Activated naive CD4-positive, alpha-beta T cell treated with anti-CD3 and anti-CD28 coated beads, Interleukin-2, amount 50 U/mL, for 16 hours (primary cell): ENCODE measurements around the gene SAPCD1.
"Not testable (repeated sequence)": the region's sequence is repeated elsewhere in the genome, so short reads cannot be mapped to it uniquely, and the experiment has no call there.

Experiments
- DNase-seq: peaks from one replicate; pipeline ENCODE4 v3.0.0-alpha.2; 2020

SAPCD1 gene

DNA sequence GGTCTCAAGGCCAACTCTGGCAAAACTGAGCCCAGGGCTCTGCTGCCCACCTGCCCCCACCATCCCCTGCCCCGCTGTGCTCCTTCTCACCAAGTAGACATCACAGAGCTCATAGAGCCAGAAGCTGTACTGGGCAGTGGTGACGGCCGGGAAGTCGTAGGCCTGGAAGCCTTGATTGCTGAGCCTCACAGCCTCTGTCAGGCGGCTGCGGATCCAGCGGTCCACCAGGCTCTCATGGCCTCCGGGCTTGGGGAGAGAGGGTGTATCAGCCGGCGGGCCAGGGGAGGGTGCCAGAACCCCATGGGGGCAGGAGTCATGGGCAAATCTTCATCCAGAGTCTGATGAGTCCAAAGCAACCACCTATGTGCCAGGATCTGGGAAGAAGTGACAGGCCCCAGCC is 17.5 kb downstream of the SAPCD1 start:
- no peak for DNase-seq

DNA sequence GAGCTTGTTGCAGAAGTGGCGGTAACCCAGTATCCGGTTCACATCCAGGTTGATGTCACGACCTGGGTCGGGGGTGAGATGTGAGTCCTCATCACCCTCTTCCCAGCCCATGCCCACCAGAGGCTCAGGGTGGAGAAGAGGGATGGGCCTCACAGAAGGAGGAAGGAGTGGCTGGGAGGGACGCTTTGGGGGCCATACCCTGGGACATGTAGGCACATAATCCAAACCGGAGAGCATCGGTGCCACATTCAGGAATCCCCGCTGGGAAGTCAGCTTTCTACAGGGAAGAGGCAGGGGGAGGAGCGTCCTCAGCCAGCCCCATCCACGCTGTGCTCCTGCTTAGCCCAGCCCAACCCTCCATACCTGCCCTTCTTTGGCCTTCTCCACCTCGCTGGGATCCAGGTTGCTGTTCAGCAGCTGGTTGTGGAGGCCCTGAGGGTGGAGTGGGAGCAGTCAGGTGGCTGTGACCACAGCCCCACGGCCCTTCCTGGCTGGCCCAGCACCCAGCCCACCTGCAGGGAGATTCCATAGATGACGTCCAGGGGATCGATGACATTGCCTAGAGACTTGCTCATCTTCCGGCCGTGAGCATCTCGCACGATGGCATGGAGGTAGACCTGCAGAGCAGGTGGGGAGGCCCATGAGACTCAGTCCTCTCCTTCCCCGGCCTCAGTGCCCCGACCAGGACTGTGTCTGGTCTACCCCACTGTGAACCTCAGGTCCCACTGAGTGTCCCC is 18.2 kb downstream of the SAPCD1 start:
- DNase-seq, result no peak

DNA sequence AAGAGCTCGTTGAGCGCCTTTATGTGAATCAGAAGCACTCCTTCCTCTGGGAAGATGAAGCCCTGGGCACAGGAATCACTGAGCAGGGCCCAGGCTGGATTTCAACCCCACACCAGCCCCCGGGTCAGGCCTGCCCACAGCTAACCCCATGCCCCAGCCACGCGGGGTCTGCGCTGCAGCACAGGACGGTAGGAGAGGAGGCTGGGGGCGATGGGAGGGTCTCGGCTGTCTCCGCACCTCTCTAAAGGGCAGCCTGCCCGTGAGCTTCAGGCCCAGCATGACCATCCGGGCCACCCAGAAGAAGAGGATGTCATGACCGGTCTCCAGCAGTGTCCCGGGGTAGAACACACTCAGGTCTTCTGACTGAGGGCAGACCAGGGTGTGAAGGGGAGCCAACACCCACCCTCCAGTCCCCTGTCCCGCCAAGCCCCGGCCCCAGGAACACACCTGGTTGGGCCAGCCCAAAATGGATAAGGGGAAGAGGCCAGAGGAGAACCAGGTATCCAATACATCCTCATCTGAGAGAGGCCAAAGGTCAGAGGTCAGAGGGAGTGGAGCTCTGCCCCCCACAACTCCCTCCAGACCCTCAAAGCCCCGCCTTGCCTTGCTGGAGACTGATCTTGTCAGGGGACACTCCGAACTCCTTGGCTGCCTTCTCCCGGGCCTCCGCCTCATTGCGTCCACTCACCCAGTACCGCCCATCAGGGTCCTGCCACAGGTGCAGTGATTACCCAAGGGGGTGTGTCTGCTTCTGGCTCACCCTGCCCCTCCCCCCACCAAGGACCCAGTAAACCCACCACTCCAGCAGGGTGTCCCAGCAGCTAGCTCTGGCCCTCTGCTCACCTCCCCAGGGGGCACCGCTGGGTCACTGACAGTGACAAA is 19.0 kb downstream of the SAPCD1 start:
- DNase-seq, result no peak

DNA sequence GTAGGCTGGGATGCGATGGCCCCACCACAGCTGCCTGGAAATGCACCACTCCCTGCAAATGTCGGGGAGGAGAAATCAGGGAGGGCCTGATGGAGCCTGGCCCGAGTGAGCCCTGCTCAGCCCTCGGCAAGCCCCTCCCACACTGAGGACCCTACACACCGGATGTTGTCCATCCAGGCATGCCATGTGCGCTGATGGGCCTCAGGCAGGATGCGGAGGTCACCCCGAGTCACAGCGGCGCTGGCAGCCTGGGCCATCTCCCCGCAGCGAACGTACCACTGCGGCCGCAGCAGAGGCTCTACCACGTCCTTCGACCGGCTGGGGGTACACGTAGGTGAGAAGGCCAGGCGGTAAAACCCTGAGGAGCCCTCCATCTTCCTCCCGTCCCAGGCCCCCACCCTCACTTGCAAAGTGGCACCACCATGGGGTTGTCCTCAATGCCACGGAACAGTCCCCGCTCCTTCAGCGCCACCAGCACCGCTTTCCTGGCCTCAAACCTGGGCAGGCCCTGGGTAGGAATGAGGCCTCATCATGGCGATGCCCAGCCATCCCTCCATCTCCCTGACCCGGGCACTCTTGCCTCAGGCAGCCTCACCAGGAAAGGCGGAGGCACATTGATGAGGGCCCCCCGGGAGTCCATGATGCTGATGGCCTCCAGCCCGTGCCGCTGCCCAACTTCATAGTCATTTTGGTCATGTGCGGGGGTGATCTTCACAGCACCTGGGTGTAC is 19.8 kb downstream of the SAPCD1 start:
- DNase-seq, result no peak

DNA sequence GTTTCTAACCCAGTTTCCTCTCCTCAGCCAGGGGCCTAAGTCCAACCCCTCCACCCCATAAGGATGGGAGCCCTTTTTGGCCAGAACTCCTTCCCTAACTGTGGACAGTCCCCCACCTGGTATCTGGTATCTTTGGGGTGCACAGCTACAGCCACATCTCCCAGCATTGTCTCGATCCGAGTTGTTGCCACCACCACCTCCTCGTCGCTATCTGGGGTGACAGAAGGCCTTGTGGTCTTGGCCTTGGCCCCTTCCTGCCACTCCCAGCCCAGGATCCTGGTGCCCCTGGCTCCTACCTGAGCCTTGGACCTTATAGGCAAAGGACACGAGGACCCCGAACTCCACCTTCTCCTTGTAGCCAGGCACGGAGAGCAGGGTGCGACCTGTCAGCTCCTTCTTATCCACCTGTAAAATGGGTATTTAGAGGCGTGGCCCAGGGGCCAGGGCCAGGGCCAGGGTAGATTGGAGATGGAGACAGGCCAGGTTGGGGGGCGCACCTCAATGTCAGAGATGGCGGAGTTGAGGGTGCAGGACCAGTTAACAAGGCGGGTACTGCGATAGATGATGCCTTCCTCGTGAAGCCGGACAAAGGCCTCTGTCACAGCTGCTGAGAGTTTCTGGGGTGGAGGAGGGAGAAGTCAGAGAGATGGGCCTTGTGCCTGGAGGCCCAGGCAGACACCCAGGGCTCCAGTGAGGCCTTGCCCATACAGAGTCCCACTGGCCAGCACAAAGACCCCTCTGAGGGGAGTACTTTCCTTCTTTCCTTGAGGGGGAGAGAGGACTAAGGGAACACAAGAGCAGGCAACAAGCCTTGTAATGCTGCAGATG is 21.9 kb downstream of the SAPCD1 start:
- no peak for DNase-seq

DNA sequence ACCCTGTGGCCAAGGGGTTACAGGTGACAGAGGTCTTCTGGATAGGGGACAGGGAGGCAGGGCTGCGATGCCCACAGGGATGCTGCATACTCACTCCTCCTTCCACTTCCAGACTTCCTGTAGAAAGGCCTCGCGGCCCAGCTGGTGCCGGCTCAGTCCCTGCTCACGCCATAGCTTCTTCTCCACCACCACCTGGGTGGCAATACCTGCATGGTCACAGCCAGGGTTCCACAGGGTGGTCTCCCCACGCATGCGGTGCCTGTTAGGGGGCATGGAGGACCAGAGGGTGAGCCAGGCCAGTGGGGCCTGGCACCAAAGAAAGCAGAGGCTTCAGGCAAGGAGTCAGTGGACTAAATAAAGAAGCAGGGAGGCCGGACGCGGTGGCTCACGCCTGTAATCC is 23.0 kb downstream of the SAPCD1 start:
- DNase-seq, result no peak

DNA sequence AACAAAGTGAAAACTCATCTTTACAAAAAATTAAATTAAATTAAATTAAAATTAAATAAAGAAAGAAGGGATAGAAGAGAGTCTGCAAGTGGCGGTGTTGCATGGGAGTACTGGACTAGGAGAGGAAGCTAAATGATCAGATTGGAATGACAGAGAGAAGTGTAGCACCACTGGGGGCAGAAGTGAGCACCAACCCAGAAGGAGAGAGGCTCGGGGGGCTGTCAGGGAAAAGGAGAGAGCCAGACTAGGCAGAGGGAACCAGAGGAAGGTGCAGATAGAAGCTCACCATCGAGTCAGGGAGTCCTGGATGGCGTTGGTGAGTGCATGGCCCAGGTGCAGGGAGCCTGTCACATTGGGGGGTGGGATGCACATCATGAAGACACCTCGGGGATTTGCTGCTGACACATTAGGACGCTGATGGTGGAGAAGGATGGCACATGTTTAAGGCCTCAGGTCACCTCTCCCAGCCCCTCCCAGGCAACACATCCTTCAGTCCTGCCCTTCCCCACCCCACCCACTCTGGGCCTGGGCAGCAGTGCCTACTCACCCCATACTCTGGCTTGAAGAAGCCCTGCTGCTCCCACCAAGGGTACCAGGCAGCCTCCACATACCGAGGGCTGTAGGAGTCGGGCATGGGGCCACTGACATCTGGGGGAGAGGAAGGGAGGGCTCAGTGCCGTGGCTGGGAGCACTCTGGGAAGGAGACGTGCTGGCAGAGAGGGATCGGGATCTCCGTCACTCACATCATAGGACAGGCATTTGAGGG is 29.1 kb downstream of the SAPCD1 start:
- DNase-seq, result peak; percentile 39

DNA sequence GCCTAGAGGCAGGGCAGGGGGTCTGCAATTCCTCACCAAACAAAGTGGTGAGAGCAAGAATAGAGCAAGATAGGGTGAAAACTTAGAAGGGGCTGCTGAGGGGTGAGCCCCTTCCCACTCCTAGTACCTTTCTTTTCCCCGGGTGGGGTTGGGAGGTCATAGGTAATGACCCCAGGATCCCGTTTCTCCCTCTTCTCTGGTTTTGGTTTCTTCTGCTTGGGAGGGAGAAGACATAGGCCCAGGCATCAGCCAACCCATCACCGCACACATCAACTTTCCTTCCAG is 29.6 kb downstream of the SAPCD1 start:
- no peak for DNase-seq

DNA sequence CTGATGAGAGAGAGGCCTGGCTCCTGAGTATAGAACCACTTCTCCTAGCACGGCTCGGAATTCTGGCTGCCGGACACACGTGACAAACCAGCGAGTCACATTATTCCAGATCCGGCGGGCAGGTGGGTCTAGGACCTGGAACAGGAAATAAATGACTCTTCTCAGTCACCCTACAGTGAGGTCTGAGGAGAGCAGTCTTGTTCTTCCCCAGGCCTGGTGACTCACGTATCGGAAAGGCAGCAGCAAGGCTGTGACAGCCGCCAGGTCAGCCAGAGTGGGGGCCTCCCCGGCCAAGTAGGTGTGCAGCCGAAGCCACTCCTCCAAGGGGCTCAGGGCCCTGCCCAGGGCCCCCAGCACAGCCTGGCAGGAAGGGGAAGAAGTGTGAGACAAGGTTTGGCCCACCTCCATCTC is 30.3 kb downstream of the SAPCD1 start:
- no peak for DNase-seq

DNA sequence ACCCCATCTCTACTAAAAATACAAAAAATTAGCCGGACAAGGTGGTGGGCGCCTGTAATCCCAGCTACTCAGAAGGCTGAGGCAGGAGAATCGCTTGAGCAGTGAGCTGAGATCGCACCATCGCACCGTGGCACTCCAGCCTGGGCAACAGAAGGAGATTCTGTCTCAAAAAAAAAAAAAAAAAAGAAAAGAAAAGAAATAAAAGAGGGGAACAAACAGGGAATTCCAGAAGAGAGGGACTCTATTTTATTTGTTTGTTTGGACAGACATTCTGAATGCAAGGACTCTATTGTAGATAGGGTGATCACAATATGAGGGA is 31.4 kb downstream of the SAPCD1 start:
- not testable (repeated sequence) for DNase-seq

DNA sequence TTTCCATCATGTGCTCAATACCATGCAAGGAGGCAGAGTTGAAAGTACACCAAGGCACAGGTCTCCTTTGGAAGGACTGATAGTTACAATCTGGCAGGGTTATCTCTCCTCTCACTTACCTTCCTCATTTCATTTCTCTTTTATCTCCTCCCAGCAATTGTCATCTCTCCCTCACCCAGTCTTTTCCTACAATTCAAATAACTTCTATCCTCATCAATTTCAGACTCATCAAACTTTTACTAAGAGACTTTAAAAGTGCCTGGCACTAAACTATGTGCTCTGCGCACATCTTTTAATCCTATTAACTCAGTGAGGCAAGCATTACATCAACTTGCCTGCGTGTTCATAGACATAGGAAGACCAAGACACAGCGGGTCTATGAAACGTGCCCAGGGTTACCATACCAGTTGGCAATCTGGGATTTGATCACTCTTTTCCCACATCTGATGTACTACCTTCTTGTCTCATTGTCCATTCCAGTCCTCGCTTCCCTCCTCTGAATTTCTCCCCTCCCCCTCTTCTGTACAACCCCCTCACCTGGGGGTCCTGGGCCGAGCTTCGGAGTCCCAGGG is 31.9 kb downstream of the SAPCD1 start:
- no peak for DNase-seq

DNA sequence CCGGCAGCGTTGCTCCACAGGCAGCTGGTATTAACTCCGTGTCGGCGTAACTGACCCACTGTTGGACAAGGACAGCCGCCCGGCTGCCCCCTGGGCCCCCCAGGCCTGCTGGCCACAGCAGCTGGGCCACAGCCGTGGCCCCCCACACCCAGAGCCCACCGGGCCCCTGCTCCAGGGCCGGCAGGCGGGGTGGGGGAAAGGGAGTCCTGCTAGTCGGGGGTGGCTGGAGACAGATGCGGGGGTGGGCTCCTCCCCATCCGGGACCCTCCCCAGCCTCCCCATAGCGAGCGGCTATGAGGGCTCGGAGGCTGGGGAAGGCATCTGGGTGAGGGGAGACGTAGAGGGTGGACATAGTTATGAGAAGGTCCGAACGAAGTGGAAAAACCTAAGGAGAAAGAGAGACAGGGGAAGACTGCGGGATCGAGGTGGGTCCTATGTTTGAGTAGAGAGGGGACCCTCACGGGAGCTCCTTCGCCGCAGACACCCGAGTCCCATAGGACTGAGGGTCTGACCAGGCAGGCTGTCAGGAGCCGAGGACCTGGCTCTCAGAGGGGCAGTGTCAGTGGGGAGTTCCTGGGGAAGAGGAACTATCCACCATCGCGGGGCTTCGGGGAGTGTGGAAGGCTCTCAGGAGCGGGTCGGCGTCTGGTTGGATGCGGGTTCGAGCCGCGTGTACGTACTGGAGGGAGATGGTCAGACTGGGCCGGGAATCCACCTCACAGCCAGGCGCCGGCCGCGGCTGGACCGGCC is 32.6 kb downstream of the SAPCD1 start:
- peak; percentile 24 for DNase-seq

DNA sequence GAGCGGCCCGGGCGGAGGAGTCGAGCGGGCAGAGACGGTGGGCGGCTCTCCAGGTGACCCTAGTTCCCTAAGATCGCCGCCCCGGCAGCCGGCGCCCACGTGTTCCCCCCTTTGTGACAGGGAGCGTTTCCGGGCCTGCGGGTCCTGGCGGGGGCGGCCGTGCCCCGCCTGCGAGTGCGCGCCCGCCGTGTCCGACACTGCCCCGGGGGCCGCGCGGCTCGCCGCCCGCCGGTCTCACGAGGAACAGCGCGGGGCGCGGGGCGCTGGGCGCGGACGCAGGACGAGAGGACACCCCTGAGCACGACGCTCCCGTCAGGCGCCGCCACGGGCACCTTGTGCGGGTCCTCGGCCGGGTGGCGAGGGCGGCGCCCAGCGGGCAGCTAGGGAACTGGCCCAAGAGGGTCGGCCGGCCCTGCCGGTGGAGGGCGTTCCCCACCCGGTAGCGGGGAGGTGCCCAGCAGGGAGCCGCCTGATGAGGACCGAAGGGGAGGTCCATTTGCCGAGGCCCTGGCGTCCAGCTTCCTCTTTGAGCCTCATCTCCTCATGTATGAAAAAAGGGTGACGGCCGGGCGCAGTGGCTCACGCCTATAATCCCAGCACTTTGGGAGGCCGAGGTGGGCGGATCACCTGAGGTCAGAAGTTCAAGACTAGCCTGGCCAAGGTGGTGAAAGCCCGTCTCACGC is 33.3 kb downstream of the SAPCD1 start, which contains the start of gene VARS1:
Gene VARS1 (minus strand): TSS at position 137 of the 683 bp plus-strand sequence. CDS start 535 bp downstream, outside the sequence.
- peak; percentile 84 for DNase-seq

DNA sequence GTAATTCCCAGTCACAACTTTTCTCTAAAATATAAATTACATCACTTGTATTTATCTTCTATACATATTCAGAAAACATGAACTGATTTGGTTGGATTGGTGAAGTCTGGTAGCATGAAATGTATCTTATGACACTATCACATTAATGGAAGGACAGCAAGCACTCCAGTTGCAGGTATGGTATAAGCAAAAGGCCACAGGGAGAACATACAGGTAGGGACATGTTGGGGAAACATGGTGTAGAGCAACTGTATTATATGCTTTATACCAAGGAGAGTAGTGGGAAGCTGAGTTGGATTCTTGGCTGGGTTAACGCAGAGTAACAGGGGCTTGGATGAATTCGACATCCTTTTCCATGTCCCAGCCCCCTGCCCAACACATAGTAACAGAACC is 34.5 kb downstream of the SAPCD1 start:
- no peak for DNase-seq

DNA sequence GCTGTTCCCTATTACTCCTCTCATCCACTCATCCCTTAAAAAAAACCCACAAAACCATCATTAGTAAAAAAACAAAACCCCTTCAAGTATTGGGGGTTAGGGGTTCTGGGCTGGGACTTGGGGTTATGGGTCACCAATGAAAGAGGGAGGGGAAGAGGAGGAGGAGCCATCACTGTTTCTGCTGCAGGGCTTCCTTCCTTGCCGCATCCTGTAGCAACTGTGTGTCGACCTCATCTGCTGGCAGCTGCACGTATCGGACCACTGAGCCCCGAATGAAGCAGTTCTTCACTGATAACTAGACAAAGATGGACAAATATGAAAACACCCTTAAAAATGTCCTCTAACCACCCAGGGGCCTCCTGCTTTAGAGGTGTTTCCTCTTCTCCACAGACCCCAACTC is 35.1 kb downstream of the SAPCD1 start:
- DNase-seq, result no peak

DNA sequence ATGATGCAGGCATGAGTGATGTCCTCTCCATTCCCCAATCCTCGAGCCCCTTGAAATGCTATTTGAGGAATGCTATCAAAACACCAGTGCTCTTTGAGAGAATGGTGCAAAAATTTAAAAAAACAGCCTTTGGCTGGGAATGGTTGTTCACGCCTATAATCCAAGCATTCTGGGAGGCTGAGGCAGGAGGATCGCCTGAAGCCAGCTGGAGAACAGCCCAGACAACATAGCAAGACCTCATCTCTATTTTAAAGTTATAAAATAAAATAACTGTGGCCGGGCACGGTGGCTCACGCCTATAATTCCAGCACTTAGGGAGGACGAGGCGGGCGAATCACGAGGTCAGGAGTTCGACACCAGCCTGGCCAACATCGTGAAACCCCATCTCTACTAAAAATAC is 37.3 kb downstream of the SAPCD1 start:
- DNase-seq, result no peak

DNA sequence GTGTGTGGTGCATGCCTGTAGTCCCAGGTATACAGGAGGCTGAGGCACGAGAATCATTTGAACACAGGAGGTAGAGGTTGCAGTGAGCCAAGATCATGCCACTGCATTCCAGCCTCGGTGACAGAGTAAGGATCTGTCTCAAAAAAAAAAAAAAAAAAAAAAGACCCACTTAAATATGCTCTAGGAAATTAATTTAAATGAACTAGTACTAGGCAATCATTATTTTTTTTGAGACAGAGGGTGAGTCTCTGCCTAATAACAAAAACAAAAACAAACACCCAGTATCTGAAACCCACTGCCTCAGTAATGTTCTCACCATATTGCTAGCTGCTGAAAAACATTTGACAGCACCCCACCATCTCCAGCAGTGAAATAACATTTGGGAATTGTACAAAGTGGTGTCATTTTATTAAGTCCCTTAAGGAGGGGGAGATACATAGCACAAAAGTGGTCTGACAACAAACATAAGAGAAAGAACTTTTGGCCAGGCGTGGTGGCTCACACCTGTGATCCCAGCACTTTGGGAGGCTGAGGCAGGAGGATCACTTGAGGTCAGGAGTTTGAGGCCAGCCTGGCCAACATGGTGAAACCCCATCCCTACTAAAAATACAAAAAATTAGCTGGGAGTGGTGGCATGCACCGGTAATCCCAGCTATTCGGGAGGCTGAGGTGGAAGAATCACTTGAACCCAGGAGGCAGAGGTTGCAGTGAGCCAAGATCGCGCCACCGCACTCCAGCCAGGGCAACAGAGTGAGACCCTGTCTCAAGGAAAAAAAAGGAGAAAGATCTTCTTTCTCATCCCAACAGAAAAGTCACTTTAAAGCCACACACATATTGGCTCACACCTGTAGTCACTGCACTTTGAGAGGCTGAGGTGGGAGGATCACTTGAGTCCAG is 38.8 kb downstream of the SAPCD1 start:
- DNase-seq, result not testable (repeated sequence)

DNA sequence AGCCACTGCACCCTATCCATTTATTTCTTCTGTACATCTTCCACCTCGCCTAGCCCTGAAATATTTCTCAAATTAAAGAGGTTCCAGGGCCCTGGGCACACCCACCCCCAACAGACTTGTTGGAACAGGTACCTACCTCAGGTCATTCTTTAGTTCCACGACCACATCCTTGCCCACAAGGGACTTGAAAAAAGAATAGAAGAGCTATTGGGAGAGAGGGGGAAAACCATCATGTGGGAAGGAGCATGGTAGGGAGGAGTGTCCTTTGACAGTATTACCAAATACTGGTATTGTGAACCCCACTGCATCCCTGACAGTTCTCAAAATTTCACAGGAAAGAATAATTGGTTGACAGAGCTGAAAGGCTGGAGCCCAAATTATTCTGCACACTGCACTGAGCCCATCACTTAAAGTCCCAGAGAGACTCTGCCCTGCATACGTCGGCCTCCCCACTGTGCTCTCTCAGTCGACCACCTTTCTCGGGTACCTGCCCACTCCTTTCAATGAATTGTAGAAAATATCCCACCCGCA is 43.5 kb downstream of the SAPCD1 start:
- DNase-seq, result no peak
